SKM-1 (cell line): ENCODE results near the gene NECAB3.

ENCODE experiments used
- DNase-seq: peaks from one replicate; lab custom pipeline; 2025; ENCODE audit not compliant: unreplicated experiment; lab: John Stamatoyannopoulos, UW

The NECAB3 gene

DNA sequence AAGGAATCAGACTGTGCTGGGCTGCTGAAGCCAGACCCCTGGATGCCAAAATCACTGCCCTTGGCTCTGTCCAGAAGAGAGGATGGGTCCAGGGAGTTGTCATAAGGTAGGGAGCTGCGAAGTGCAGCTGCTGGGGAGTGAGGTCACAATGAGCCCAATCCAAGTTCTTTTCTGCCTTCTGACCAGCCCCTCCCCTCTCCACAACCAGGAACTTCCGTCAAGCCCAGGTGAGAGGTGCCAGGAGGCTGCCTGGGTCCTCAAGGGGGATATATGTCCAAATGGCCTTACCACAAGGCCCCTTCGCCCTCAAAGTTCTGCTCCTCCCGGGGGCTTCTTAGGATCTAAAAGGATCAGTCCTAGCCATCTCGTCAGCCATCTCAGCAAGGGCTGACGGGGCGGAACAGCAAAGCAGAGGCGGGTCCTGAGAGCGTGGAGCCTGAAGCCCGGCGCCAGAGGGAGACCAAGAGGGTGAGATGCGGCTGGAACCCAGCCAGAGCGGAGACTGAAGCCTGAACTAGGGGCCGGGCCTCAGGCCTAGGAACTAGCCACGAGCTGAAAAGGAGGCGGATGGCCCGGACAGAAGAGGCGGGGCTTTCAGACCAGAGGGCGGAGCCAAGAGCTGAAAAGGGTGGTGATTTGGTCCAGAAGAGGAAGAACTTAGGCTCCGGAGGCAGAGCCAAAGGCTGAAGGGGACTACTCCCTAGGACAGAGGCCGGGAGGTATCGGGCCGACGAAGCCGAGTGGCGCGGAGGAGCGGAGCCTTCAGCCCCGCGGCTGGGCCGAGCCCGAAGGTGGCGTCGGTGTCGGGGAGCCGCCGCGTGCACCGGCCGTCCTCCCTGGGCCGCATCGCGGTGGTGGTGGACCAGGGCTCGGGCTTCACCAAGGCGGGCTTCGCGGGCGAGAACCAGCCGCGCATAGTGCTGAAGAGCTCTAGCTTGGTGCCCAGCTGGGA, 7.7 kb downstream of the NECAB3 start, which contains the start of gene ACTL10:
Gene ACTL10 (plus strand): TSS at position 651 of the 952 bp plus-strand sequence. CDS start 555 bp downstream, outside the sequence.
- peak; percentile 93 for DNase-seq

DNA sequence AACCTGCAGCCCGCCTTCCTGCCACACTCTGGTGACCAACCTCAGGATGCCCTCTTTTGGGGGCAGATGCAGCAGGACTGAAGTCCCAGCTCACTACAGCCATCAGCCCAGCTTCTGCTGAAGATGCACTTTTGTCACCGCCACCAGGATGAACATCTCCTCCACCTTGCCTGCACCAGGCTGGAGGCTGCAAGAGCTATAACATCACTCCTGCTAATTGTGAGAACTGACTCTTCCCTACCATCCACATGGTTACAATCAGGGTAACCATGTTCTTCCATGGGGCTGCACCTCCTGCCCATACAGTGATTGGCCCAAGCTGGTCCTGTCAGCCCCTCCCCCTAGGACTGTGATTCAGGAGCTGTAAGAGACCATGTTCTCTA, 9.5 kb downstream of the NECAB3 start:
- DNase-seq, result no peak

DNA sequence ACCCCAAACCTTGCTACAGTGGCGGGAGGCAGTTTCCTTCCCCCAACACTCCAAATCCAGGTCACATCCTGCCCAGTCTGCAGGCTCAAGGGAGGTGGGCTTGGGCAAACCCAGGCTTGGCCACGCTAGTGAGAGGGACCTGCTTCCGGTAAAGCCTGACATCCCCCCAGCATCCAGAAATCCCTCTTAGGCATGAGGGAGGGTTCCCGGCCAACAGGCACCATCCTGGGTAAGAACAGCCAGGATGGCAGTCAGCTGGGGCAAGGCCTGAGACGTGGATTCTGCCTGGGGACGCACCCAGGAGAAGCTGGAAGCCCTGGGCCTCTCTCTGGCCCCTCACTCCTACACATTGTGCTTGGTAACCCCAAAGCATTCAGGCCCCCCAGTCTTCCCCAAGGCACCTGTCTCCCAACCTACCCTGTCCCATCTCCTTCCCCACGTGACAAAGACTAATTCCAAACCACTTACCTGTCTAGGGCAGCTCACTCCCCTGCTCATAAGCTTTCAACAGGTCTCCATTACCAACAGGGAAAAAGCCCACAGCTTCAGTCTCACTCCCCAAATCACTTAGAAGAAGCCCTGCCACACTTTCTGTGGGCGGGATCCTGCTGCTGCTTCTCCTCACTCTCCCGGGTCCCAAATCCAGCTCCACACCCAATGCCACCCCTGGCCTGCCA, 10.0 kb downstream of the NECAB3 start:
- no peak for DNase-seq

DNA sequence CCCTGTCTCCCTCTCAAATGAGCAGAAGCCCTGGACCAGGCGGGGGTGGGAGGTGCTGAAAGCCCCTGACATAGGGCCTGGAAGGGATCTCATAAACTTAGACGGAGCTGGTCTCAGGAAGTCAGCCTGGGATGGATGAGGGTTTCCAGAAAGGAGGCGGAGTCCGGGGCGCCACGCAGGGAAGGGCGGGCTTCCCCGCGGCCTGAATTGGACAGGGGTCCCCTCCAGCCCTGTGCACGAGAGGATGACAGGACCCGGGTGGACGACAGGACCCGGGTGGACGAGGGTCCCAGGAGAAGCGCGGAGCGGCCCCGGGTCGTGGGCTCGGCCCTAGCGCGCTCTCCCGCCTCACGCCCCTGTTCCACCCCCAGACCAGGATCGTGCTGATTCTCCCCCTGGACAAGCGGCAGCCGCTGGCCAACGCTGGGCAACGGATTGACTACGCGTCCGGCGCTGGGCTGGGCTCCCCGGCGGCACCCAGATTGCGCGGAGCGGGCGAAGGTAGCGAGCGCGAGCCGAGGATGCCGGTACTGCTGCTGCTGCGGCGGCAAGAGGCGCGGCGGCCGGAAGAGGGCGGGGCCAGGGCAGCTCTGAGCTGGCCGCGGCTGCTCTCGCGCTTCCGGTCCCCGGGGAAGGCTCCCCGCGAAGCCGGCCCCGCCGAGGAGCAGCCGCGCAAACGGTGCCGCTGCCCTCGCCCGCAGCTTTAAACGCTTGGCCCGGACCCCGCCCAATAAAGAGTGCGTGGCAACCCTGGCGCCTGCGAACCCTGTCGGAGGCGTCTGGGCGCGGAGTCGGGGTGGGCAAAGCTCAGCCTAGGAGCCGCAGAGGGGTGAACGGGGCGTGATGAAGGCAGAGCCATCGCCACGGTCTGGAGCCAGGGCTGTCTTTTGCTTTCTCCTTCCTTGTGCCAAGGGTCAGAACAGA, 10.8 kb downstream of the NECAB3 start:
- DNase-seq, result peak; percentile 27

DNA sequence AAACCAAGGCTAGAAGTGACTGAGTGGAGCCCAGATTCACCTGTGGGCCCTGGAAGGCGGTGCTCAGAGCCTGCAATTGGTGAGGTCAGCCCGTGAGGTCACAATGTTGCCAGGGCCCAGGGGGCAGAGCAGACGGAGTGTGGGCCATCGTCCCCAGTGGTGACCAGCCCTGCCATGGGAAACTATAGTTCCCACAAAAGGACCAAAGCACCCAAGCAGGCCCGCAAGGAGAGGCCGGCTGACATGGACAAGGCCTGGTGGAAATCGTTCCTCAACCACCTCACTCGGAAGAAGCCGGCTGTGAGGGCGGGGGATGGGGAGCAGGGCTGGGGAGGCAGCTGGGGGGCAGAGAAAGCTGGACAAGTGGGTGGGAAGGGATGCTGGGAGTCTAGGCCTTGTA, 12.1 kb downstream of the NECAB3 start, which contains the start of gene C20orf144:
Gene C20orf144 (plus strand): TSS at position 156 of the 400 bp plus-strand sequence. CDS start 19 bp downstream, at position 175.
- DNase-seq, result no peak

DNA sequence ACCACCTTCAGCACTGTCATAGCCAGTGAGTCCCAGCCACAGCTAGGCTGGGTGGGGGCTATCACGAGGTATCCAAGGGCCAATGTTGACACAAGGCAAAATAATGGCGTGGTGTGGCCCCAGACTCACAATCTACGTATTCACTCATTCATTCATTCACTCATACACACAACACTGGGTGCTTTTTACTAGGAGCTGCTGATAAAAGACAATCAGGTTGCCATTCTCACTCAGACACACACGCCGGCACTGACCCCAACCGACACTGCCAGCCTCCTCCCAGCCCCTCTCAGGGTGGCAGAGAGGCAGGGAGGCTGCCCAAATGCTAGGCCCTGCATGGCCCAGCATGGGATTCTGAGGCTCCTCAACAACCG, 13.6 kb downstream of the NECAB3 start:
- no peak for DNase-seq

DNA sequence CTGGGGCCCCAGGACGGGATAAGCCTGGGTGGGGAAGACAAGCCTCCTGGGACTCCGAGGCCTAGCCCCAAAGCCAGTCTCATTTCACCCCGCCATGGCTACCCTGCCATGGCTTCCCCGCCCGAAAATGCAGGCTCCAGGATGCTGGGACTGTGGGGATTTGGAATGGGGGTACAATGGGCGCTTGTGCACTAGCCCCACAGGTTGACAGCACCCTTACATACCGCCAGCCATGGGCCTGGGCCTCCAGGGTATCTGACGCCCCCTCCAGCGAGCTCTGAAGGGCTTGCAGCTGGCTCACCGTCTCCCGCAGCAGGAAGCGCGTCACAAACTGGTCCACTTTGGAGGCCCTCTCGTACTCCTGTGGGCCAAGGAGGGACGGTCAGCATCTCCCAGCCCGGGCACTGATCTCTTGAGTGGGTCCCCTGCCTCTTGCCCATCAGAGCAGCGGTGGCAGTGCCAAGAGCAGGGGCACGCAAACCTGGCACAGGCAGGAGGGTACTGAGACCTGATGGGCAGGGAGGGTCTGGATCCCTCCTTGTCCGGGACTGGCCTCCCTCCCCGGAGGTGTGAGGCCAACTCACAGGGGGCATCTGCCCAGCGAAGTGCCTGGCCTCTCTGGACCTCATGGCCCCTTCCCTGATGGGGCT, 14.1 kb downstream of the NECAB3 start:
- no peak for DNase-seq

DNA sequence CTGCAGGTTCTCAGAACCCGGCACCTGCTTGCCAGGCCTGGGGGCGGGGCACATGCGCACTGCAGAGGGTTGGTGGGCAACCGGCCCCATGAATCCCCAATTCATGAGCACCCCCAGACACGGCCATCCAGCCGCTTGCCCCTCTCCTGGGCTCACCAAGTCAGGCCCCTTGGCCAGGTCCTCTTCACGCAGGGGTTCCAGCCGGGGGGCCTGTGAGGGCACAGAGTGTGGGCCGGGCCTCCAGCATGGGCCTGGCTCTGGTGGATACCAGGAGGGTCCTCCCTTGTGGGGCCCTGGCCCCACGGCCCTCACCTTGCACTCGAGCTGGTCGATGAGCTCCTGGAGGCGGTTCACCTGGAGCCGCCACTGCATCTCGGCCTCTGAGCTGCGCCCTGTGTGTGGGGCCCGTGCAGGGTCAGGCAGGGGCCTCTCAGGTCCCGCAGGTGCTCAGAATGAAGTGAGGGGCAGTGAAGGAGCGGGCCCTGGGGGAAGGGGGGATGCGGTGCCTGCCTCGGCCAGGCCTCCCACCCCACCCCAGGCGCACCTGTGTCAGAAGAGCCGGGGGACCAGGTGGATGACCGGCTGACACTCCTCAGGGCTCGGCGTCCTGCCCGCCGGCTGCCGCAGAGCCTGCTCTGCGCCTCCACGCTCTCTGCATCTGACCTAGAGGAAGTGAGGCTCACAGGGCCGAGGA, 14.7 kb downstream of the NECAB3 start:
- no peak for DNase-seq

DNA sequence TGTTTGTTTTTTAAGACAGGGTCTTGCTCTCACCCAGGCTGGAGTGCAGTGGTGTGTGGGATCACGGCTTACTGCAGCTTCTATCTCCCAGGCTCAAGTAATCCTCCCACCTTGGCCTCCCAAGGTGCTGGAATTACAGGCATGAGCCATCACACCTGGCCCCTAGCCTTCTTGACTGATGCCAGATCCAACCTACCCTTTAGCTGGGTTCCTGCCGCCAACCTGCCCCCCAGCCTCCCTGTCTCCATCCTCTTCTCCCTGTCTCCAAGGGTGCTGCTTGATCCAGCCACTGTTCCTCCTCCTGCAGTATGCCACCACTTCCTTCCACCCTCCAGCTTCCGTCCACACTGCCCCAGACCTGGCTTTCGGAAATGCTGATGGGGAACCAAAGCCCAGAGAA, 15.3 kb downstream of the NECAB3 start:
- no peak for DNase-seq

DNA sequence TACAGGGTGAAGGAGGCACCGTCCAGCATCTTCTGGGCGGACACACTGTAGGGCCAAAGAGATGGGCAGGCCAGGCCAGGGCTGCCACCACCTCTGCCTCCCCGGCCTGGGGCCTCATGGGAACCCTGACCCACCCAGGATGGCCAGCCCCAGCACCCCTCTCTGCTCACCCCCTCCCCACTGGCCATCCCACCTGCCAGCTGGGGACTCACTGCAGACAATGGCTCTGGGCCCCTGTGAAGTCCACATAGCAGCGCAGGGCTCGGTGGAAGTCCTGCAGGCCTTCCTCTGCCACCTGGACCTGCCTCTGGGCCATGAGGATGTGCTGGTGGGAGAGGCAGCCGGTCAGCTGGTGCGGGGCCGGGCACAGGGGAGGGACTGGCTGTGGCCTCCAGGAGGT, 15.7 kb downstream of the NECAB3 start:
- no peak for DNase-seq

DNA sequence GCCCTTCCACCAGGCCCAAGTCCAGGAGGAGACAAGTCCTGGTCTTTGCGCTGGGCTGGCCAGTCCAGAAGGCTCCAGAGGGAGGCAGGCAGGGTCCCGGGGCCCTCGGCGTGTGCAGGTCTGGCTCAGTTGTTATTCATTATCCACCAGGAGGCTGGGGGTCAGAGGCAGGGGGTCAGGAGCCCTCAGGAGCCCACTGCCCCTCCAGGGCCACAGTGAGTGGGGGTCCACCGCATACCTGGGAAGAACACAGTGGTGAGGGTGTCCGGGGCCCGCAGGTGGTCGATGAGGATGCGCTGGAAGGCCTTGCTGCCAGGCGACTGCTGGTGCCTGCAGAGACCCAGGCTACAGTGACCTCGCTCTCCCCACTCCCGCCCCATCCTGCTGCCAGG, 16.5 kb downstream of the NECAB3 start:
- no peak for DNase-seq

DNA sequence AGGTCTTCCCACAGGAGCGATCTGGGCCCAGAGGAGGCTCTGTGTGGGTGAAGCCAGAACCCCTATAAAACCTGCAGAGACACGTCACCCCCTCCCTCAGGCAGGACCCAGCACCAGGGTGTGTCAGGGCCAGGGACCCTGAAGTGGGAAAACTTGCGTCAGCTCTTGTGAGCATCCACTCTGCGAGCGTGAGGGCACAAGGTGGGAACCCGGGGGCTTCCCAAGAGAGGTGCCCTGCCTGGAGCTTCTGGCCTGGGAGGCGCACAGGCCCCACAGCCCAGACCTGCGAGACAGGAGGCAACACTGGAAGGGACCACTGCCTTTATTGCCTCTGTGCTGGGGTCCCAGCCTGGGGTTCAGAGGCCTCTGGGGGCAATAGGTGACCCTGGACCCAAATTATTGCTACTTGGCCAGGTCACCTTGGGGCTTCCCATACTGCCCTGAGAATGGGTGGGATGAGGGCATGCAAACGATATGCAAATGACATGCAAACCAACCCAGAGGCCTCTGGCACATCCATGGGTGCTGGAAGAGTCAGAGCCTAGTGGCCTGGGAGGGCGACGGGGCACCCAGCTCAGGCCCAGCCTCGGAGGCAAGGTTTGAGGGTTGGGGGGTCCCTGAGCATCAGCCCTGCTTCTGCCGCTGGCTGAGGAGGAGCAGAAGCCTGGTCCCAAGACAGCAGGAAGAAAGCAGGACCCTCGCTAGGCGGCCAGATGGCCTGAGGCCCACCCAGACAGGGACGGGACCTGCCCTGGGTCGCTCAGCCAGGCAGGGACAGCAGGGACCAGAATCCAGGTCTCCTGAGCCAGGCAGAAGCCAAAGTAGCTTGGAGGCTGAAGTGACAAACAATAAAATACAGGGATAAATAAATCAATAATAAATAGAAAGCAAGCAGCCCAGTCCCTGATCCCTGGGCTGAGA, 17.2 kb downstream of the NECAB3 start:
- no peak for DNase-seq

DNA sequence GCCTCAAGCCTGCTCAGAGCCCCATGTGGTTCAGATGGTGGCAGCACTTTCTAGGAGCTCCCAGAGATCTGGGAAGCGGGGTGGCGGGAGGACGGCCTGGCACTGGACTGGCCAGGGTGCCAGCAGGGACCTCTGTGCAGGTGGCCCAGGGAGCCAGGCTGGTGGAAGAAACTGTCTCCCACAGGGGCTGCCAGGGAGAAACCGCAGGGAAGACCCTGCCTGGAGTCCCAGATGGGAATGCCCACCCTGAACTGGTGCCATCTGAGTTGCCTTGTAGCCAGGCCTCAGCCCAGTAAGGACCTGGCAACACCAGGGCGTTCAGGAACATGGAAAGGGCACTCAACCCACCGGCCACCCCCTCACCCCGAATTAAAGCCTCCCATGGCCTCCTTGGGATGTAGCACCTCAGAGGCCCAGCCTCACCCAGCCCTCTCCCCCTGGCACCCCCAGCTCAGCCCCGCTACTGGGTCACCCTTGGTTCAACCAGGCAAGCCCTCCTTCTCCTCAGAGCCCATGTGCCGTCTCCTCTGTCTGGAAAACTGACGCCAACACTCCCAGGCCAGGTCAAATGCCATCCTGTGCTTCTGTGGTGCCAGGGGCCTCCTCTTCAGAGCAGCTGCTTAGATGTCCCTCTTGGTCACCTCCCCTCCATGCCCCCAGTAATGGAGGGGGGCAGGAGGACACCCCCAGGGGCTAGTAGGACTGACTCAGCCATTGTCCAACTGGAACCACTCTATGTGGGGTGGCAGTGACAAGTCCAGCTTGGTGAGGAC, 18.0 kb downstream of the NECAB3 start:
- DNase-seq, result no peak

DNA sequence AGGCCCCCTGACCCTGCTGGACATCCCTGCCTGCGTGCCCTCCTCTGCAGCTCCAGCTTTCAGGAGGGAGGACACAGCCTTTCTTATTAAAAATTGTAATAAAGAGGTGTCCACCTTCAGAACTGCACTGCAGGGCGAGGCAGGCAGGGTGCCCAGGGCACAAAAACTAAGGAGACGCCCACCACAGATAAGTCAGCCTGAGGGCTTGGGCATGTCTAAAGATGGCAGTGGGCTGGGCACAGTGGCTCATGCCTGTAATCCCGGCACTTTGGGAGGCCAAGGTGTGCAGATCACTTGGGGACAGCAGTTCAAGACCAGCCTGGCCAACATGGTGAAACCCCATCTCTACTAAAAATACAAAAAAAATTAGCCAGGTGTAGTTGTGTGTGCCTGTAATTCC, 19.1 kb downstream of the NECAB3 start:
- DNase-seq, result no peak

DNA sequence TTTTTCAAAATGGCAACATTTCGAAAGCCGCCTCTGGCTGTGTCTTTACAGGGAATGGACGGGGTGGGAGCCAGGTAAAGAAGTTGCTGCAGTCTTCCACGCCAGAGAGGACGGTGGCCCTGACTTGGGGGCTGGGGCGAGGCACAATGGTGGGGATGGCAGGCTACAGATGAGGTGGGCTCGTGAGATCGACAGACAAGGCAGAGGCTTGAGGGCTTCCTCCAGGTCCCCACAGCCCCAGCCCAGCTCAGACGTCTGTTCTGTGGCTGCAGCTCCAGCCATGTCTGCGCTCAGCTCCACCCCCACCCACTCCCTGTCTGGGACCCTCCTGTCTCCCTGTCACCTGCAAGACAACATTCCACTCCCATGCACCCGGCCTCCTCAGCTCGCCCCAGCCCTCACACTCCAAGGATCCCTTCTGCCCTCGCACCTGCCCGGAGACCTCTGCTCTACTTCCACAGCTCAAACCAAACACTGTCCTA, 19.5 kb downstream of the NECAB3 start:
- DNase-seq, result no peak

DNA sequence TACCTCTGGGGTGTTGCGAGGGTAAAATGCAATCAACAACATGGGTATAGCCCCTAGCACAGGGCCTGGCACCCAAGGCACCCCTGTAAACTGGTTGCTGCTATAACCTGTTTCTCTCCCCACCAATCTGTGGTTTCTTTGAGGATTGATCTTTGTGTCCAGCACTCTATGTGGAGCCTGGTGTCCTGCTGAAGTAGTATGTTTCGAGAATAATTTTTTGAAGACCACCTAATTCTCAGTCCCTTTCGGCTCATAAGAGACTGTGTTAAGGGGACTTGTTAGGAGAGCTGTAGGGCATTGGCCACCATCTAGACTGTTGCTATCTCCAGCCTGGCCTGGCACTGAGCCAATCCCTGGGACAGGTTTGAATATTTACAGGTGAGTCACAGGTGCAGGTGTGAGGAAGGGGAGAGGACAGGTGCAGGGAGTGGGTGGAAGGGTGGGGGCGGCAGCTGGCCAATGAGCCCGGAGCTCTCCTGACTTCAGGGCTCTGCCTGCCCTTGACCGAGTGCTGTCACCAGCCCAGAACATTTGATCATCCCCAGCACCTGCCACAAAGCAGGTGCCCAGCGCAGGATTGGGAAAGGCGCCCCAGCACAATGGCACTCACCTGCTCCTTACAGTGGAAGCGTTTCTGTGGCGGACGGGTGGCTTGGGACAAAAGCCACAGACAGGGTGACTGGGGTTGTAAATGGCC, 20.2 kb downstream of the NECAB3 start:
- DNase-seq, result no peak

DNA sequence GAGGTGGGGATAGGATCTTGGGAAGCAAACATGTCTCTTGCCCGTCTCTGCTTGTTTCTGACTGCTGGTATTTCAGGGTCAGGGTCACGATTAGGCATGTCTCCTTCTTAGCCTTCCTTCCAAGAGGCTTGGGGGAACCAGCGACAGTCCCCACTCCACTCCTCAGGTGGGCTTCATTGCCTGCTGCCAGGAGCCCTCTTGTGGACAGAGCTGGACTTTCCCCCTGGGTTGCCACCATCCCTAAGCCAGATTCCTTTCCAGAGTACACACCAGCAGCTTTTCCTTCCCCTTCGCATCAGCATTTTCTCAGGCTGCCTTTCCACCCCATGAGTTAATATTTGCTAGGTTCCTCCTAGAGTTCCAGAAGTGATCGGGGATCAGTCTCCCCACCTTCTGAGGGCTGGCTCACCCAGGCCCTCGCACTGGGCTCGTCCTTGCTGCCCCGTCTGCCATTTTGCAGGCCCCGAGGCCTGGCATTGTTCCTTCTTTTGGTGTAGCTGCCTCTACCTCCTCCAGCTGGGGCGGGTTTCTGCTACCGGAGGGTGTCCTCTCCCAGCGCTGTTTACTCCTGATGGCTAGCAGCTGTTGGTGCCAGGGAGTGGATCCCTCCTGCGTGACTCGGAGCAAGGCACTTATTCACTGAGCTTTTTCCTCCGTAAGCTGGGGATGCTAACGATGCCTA, 20.9 kb downstream of the NECAB3 start:
- peak; percentile 7 for DNase-seq
